ENCODE data around the gene DYNLRB1.
"Not testable (repeated sequence)": the region's sequence is repeated elsewhere in the genome, so short reads cannot be mapped to it uniquely, and the experiment has no call there.

DNA sequence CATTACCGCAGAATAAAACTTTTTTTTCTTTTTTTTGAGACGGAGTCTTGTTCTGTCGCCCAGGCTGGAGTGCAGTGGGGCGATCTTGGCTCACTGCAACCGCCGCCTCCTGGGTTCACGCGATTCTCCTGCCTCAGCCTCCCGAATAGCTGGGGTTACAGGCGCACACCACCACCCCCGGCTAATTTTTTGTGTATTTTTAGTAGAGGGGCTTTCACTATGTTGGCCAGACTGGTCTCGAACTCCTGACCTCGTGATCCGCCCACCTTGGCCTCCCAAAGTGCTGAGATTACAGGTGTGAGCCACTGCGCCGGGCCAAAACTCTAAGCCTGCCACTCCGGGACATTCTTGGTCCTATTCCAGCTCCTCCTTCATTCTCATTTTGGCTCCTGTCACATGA lies 2.2 kb upstream of the DYNLRB1 start:
- not testable (repeated sequence) for TF ChIP-seq POLR2AphosphoS5 (IDR thresholded peaks at IDR 0.05; ENCODE audit: insufficient read depth, low read depth, low read length); POLR2A (IDR thresholded peaks at IDR 0.05; ENCODE audit: low read depth, low read length); JUN (IDR thresholded peaks at IDR 0.05; ENCODE audit: borderline replicate concordance, insufficient read depth, insufficient read length, low read depth); EZH2 (IDR thresholded peaks at IDR 0.05; ENCODE audit: borderline replicate concordance, low read depth, low read length, severe bottlenecking)
- TF ChIP-seq, protein P1, sequence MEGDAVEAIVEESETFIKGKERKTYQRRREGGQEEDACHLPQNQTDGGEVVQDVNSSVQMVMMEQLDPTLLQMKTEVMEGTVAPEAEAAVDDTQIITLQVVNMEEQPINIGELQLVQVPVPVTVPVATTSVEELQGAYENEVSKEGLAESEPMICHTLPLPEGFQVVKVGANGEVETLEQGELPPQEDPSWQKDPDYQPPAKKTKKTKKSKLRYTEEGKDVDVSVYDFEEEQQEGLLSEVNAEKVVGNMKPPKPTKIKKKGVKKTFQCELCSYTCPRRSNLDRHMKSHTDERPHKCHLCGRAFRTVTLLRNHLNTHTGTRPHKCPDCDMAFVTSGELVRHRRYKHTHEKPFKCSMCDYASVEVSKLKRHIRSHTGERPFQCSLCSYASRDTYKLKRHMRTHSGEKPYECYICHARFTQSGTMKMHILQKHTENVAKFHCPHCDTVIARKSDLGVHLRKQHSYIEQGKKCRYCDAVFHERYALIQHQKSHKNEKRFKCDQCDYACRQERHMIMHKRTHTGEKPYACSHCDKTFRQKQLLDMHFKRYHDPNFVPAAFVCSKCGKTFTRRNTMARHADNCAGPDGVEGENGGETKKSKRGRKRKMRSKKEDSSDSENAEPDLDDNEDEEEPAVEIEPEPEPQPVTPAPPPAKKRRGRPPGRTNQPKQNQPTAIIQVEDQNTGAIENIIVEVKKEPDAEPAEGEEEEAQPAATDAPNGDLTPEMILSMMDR (IDR thresholded peaks at IDR 0.05; ENCODE audit: extremely low read depth in 1 of 2, insufficient read depth in 1 of 2, low read depth in 1 of 2, low read length in 2 of 2): not testable (repeated sequence)
